Endothelial cell of umbilical vein (primary cell): ENCODE results near the gene MGST2.

Experiments
- CTCF ChIP-seq, 2 donors: IDR thresholded peaks; 1 replicate in 1 of 2; 2 replicates in 1 of 2; pipeline ENCODE4 v1.5.1; 2011; ENCODE audit warnings: low read length in 2 of 2, mild to moderate bottlenecking in 2 of 2, moderate library complexity in 2 of 2, control low read depth in 1 of 2, inconsistent platforms in 1 of 2, low read depth in 1 of 2; ENCODE audit not compliant: insufficient read depth in 1 of 2; ENCODE audit errors: extremely low read depth in 1 of 2
- EZH2 ChIP-seq: IDR thresholded peaks from 2 replicates; pipeline ENCODE4 v1.6.1; 2012; ENCODE audit warnings: borderline replicate concordance, low read depth, mild to moderate bottlenecking, moderate library complexity, low read length, inconsistent platforms; ENCODE audit not compliant: severe bottlenecking
- GATA2 ChIP-seq: IDR thresholded peaks from 2 replicates; pipeline ENCODE4 v1.7.0; 2011; ENCODE audit warnings: low read depth, mild to moderate bottlenecking, moderate library complexity, mixed read lengths, low read length; ENCODE audit not compliant: insufficient read length, insufficient read depth
- POLR2A ChIP-seq: IDR thresholded peaks from 2 replicates; pipeline ENCODE4 v1.6.1; 2012; ENCODE audit warnings: low read depth, mild to moderate bottlenecking, control low read depth, low read length
- POLR2AphosphoS5 ChIP-seq: IDR thresholded peaks from 2 replicates; pipeline ENCODE4 v1.6.1; 2012; ENCODE audit warnings: low read depth, mild to moderate bottlenecking, control low read depth, low read length, moderate library complexity; ENCODE audit not compliant: insufficient read depth

GRCh38 chr4:139659735-139660424 lies 5.7 kb upstream of the MGST2 start:
- TF ChIP-seq GATA2: no peak
- TF ChIP-seq POLR2A: no peak
- TF ChIP-seq CTCF (IDR thresholded peaks at IDR 0.05; ENCODE audit: extremely low read depth in 1 of 2, insufficient read depth in 1 of 2, low read depth in 1 of 2, low read length in 2 of 2): no peak
- TF ChIP-seq EZH2: no peak
- TF ChIP-seq POLR2AphosphoS5: no peak
